Fibroblast of lung (primary cell): Measurements from ENCODE around the gene EFCAB8. TPM values are rescaled to one million over a fixed set of nuclear protein-coding genes. Genes with fewer than 3 reads are reported as not detected.

ENCODE experiments used
- DNase-seq, 2 donors: peaks; one replicate each; pipeline versions ENCODE4 v3.0.0 to v3.0.0-alpha.2; 2010; ENCODE audit warnings: low read depth in 2 of 2
- H2AFZ ChIP-seq: 2 replicates; pipeline ENCODE4 v1.5.1; 2012; ENCODE audit warnings: low read length, control low read depth, inconsistent platforms
- H3K27ac ChIP-seq: 2 replicates; pipeline ENCODE4 v1.5.1; 2011; ENCODE audit warnings: low read length, control low read depth; ENCODE audit not compliant: insufficient read depth
- H3K27me3 ChIP-seq: 2 replicates; pipeline ENCODE4 v1.5.1; 2011; ENCODE audit warnings: mild to moderate bottlenecking, low read length; ENCODE audit not compliant: control insufficient read depth, insufficient read depth
- H3K36me3 ChIP-seq: 2 replicates; pipeline ENCODE4 v1.5.1; 2011; ENCODE audit warnings: low read length; ENCODE audit not compliant: control insufficient read depth, insufficient read depth
- H3K4me1 ChIP-seq: 2 replicates; pipeline ENCODE4 v1.5.1; 2011; ENCODE audit warnings: low read length; ENCODE audit not compliant: control insufficient read depth, insufficient read depth; ENCODE audit errors: extremely low read depth
- H3K4me2 ChIP-seq: 2 replicates; pipeline ENCODE4 v1.5.1; 2011; ENCODE audit warnings: low read length, control low read depth; ENCODE audit not compliant: insufficient read depth; ENCODE audit errors: extremely low read depth
- H3K4me3 ChIP-seq, 4 experiments: fragments of 200-600 bp in 1 of 4; sonication (generic) in 1 of 4; replicated peaks in 1 of 4; 2 replicates each; pipeline ENCODE4 v1.5.1; 2011 to 2016; ENCODE audit warnings: low read length in 4 of 4, low read depth in 3 of 4, mild to moderate bottlenecking in 3 of 4, control low read depth in 2 of 4, inconsistent platforms in 1 of 4, mixed read lengths in 1 of 4; ENCODE audit not compliant: insufficient read depth in 1 of 4; ENCODE audit errors: control extremely low read depth in 1 of 4
- H3K79me2 ChIP-seq: 2 replicates; pipeline ENCODE4 v1.5.1; 2012; ENCODE audit warnings: mild to moderate bottlenecking, low read length, inconsistent platforms; ENCODE audit not compliant: control insufficient read depth, insufficient read depth
- H3K9ac ChIP-seq: 2 replicates; pipeline ENCODE4 v1.5.1; 2011; ENCODE audit warnings: mild to moderate bottlenecking, low read length, control low read depth; ENCODE audit not compliant: insufficient read depth
- H3K9me3 ChIP-seq: 2 replicates; pipeline ENCODE4 v1.5.1; 2012; ENCODE audit warnings: low read depth, low read length; ENCODE audit not compliant: control insufficient read depth, insufficient read depth
- H4K20me1 ChIP-seq: 2 replicates; pipeline ENCODE4 v1.5.1; 2011; ENCODE audit warnings: low read length; ENCODE audit not compliant: control insufficient read depth, insufficient read depth; ENCODE audit errors: extremely low read depth
- CTCF ChIP-seq, 2 donors: IDR thresholded peaks in 1 of 2; conservative IDR thresholded peaks in 1 of 2; 1 replicate in 1 of 2; 2 replicates in 1 of 2; pipeline ENCODE4 v1.5.1; 2011 to 2012; ENCODE audit warnings: low read length in 2 of 2, control low read depth in 1 of 2, inconsistent platforms in 1 of 2, low read depth in 1 of 2, mild to moderate bottlenecking in 1 of 2
- EZH2 ChIP-seq: IDR thresholded peaks from 2 replicates; pipeline ENCODE4 v1.5.1; 2012; ENCODE audit warnings: low read length, control low read depth, mild to moderate bottlenecking; ENCODE audit errors: missing control alignments
- polyA plus RNA-seq, 2 donors: library from polyadenylated mRNA; depleted of rRNA in 1 of 2; stranded (reverse) in 1 of 2; unstranded in 1 of 2; fragments of >200 nt; gene quantifications; 2 replicates each; pipeline ENCODE4 v1.2.1, GENCODE V29; 2011 to 2012; ENCODE audit warnings: missing spikeins in 1 of 2
- total RNA-seq: library from RNA; depleted of rRNA; stranded (reverse); fragments of >200 nt; gene quantifications from 2 replicates; pipeline ENCODE4 v1.2.1, GENCODE V29; 2014

The EFCAB8 gene
- total and polyA plus RNA-seq, 2 donors (not counting 1 experiment from before 2014, with no cell fraction given), result under 0.01 TPM; not detected in 1

- Histone ChIP-seq H3K9me3 (no peaks in the 10 kb centered on the region), H3K27me3 (no peaks in the 10 kb centered on the region), H3K9ac (no peak overlapping the region), H2AFZ (no peak overlapping the region), H3K4me2 (no peak overlapping the region), H3K27ac (no peak overlapping the region), H3K36me3 (no peaks in the 10 kb centered on the region), H4K20me1 (no peaks in the 10 kb centered on the region), H3K4me1 (no peaks in the 10 kb centered on the region), H3K4me3 (no peak overlapping the region), H3K79me2 (no peaks in the 10 kb centered on the region)
- no peak for TF ChIP-seq EZH2
- TF ChIP-seq CTCF (conservative IDR thresholded peaks at IDR 0.05 in 1 of 2, IDR thresholded peaks at IDR 0.05 in 1 of 2; ENCODE audit: low read depth in 1 of 2, low read length in 2 of 2), result no peak
- DNase-seq, result no peak
These were observed 107.1 kb downstream of the EFCAB8 start for GRCh38 chr20:32965581-32966373.

GRCh38 chr20:32966382-32966781 is 107.7 kb downstream of the EFCAB8 start:
- no peak for TF ChIP-seq CTCF (conservative IDR thresholded peaks at IDR 0.05 in 1 of 2, IDR thresholded peaks at IDR 0.05 in 1 of 2; ENCODE audit: low read depth in 1 of 2, low read length in 2 of 2)
- TF ChIP-seq EZH2, result no peak
- H3K27ac ChIP-seq, result no peak overlapping the region

GRCh38 chr20:32966881-32967781 is 108.4 kb downstream of the EFCAB8 start:
- no peak overlapping the region for H2AFZ ChIP-seq
- TF ChIP-seq EZH2, result no peak

More at GRCh38 chr20:32966382-32966781, 107.7 kb downstream of the EFCAB8 start:
- no peaks in the 10 kb centered on the region for H3K4me1 ChIP-seq
- H3K9me3 ChIP-seq, result no peaks in the 10 kb centered on the region
- no peak overlapping the region for H3K4me3 ChIP-seq
- H2AFZ ChIP-seq, result no peak overlapping the region
- no peaks in the 10 kb centered on the region for H3K36me3 ChIP-seq
- no peaks in the 10 kb centered on the region for H3K79me2 ChIP-seq
- no peak for DNase-seq
- no peak overlapping the region for H3K4me2 ChIP-seq
- no peak overlapping the region for H3K9ac ChIP-seq
- H3K27me3 ChIP-seq, result no peaks in the 10 kb centered on the region
- H4K20me1 ChIP-seq, result no peaks in the 10 kb centered on the region

More at GRCh38 chr20:32966881-32967781, 108.4 kb downstream of the EFCAB8 start:
- Histone ChIP-seq H3K79me2 (no peaks in the 10 kb centered on the region), H3K4me2 (no peak overlapping the region), H3K9ac (no peak overlapping the region), H3K36me3 (no peaks in the 10 kb centered on the region), H3K9me3 (no peaks in the 10 kb centered on the region), H3K4me1 (no peaks in the 10 kb centered on the region), H4K20me1 (no peaks in the 10 kb centered on the region), H3K27ac (no peak overlapping the region), H3K27me3 (no peaks in the 10 kb centered on the region), H3K4me3 (no peak overlapping the region)
- no peak for DNase-seq
